PC-9 (cell line): ENCODE measurements around the gene CSF3R.

Experiments used
- CTCF ChIP-seq: fragments of 200-600 bp; sonication (generic); conservative IDR thresholded peaks from 2 replicates; pipeline ENCODE4 v1.6.1; 2017; ENCODE audit warnings: mixed run types, antibody characterized with exemption, mild to moderate bottlenecking, moderate library complexity
- EZH2 ChIP-seq: fragments of 200-600 bp; sonication (generic); IDR thresholded peaks from 2 replicates; pipeline ENCODE4 v1.8.0; 2017; ENCODE audit warnings: antibody characterized with exemption, low read depth

GRCh38 chr1:36475910-36476604 is 6.7 kb downstream of the CSF3R start:
- TF ChIP-seq CTCF (no peak), EZH2 (no peak)
